H1 (cell line): ENCODE data around the gene RORB. TPM values are rescaled to one million over a fixed set of nuclear protein-coding genes. Genes with fewer than 3 reads are reported as not detected.

Experiments used
- CBX5 ChIP-seq: fragments of 300-800, 300-1000 bp; sonication (generic); IDR thresholded peaks from 2 replicates; pipeline ENCODE4 v1.7.1; 2016; ENCODE audit warnings: antibody characterized with exemption, low read length, low read depth
- CBX8 ChIP-seq: fragments of 300-800, 300-1000 bp; sonication (generic); IDR thresholded peaks from 2 replicates; pipeline ENCODE4 v1.7.1; 2016; ENCODE audit warnings: low read depth, low read length, borderline replicate concordance
- KDM5A ChIP-seq: fragments of 200-600 bp; IDR thresholded peaks from 2 replicates; pipeline ENCODE4 v1.7.1; 2012; ENCODE audit warnings: mild to moderate bottlenecking, low read length, inconsistent platforms, mixed read lengths
- PHF8 ChIP-seq: fragments of 200-600 bp; sonication (generic); conservative IDR thresholded peaks from 2 replicates; pipeline ENCODE4 v1.7.1; 2012; ENCODE audit warnings: low read depth, mild to moderate bottlenecking, inconsistent platforms, low read length, moderate library complexity
- RXRA ChIP-seq: IDR thresholded peaks from 2 replicates; pipeline ENCODE4 v1.6.1; 2011; ENCODE audit warnings: low read depth, mild to moderate bottlenecking, low read length, moderate library complexity; ENCODE audit not compliant: insufficient read depth
- SAP30 ChIP-seq: fragments of 300-600 bp; sonication (generic); IDR thresholded peaks from 2 replicates; pipeline ENCODE4 v1.7.1; 2012; ENCODE audit warnings: low read length, moderate library complexity, mild to moderate bottlenecking, inconsistent platforms; ENCODE audit not compliant: insufficient read depth, insufficient replicate concordance
- SIX5 ChIP-seq: IDR thresholded peaks from 2 replicates; pipeline ENCODE4 v1.6.1; 2011; ENCODE audit warnings: mild to moderate bottlenecking, low read depth, low read length
- YY1 ChIP-seq: IDR thresholded peaks from 2 replicates; pipeline ENCODE4 v1.6.1; 2011; ENCODE audit warnings: low read depth, mild to moderate bottlenecking, low read length
- polyA plus RNA-seq, 7 experiments: library from polyadenylated mRNA; depleted of rRNA in 3 of 7; stranded (reverse) in 5 of 7; unstranded in 2 of 7; fragments of >200 nt in 5 of 7; fragments of 200-250 nt in 2 of 7; gene quantifications; 1 replicate in 5 of 7; 2 replicates in 1 of 7; 4 replicates in 1 of 7; pipeline versions ENCODE4 v1.2.1 to v1.2.3, GENCODE V29; 2011 to 2013; ENCODE audit warnings: missing spikeins in 2 of 7, mixed read lengths in 2 of 7
- total RNA-seq: library from RNA; stranded (reverse); fragmentation: NEBNext Ultra II Directional; extraction: Animal tissue kit (Norgen Biotek cat#: 25700); gene quantifications from 2 replicates; pipeline ENCODE4 v1.2.1, GENCODE V29; 2021
- TF ChIP-seq, protein P1 (sequence below): fragments of 300-600 bp; sonication (generic); IDR thresholded peaks from 2 replicates; pipeline ENCODE4 v1.7.1; 2012; ENCODE audit warnings: low read length, moderate library complexity, mild to moderate bottlenecking, inconsistent platforms; ENCODE audit not compliant: insufficient replicate concordance

Gene RORB
- total and polyA plus RNA-seq, 2 of the 8 experiments (the other 6 are each of a cell fraction or from before 2014, with no cell fraction given), result 2.3 to 7.1 TPM

DNA sequence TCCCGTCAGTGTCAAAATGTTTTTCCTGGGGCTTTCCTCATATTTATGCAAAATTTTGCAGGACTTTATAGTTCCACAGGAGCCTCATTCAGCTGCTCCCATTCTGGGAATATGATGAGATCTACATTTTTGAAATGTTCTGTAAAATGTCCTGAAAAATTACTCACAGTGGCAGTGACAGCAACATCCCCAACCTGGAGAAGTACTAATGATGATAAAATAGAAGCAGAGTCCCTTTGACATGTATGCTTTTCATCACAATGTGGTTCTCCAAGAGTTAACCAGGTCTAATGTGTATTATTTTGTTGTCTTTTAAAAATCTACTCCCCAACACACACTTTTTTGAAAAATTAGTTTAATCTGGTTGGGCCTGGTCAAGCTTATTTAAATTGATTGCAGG lies 36.1 kb downstream of the RORB start (continued):
- TF ChIP-seq, protein P1, sequence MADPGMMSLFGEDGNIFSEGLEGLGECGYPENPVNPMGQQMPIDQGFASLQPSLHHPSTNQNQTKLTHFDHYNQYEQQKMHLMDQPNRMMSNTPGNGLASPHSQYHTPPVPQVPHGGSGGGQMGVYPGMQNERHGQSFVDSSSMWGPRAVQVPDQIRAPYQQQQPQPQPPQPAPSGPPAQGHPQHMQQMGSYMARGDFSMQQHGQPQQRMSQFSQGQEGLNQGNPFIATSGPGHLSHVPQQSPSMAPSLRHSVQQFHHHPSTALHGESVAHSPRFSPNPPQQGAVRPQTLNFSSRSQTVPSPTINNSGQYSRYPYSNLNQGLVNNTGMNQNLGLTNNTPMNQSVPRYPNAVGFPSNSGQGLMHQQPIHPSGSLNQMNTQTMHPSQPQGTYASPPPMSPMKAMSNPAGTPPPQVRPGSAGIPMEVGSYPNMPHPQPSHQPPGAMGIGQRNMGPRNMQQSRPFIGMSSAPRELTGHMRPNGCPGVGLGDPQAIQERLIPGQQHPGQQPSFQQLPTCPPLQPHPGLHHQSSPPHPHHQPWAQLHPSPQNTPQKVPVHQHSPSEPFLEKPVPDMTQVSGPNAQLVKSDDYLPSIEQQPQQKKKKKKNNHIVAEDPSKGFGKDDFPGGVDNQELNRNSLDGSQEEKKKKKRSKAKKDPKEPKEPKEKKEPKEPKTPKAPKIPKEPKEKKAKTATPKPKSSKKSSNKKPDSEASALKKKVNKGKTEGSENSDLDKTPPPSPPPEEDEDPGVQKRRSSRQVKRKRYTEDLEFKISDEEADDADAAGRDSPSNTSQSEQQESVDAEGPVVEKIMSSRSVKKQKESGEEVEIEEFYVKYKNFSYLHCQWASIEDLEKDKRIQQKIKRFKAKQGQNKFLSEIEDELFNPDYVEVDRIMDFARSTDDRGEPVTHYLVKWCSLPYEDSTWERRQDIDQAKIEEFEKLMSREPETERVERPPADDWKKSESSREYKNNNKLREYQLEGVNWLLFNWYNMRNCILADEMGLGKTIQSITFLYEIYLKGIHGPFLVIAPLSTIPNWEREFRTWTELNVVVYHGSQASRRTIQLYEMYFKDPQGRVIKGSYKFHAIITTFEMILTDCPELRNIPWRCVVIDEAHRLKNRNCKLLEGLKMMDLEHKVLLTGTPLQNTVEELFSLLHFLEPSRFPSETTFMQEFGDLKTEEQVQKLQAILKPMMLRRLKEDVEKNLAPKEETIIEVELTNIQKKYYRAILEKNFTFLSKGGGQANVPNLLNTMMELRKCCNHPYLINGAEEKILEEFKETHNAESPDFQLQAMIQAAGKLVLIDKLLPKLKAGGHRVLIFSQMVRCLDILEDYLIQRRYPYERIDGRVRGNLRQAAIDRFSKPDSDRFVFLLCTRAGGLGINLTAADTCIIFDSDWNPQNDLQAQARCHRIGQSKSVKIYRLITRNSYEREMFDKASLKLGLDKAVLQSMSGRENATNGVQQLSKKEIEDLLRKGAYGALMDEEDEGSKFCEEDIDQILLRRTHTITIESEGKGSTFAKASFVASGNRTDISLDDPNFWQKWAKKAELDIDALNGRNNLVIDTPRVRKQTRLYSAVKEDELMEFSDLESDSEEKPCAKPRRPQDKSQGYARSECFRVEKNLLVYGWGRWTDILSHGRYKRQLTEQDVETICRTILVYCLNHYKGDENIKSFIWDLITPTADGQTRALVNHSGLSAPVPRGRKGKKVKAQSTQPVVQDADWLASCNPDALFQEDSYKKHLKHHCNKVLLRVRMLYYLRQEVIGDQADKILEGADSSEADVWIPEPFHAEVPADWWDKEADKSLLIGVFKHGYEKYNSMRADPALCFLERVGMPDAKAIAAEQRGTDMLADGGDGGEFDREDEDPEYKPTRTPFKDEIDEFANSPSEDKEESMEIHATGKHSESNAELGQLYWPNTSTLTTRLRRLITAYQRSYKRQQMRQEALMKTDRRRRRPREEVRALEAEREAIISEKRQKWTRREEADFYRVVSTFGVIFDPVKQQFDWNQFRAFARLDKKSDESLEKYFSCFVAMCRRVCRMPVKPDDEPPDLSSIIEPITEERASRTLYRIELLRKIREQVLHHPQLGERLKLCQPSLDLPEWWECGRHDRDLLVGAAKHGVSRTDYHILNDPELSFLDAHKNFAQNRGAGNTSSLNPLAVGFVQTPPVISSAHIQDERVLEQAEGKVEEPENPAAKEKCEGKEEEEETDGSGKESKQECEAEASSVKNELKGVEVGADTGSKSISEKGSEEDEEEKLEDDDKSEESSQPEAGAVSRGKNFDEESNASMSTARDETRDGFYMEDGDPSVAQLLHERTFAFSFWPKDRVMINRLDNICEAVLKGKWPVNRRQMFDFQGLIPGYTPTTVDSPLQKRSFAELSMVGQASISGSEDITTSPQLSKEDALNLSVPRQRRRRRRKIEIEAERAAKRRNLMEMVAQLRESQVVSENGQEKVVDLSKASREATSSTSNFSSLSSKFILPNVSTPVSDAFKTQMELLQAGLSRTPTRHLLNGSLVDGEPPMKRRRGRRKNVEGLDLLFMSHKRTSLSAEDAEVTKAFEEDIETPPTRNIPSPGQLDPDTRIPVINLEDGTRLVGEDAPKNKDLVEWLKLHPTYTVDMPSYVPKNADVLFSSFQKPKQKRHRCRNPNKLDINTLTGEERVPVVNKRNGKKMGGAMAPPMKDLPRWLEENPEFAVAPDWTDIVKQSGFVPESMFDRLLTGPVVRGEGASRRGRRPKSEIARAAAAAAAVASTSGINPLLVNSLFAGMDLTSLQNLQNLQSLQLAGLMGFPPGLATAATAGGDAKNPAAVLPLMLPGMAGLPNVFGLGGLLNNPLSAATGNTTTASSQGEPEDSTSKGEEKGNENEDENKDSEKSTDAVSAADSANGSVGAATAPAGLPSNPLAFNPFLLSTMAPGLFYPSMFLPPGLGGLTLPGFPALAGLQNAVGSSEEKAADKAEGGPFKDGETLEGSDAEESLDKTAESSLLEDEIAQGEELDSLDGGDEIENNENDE, result no peak
- no peak for TF ChIP-seq CBX5
- TF ChIP-seq YY1, result no peak
- TF ChIP-seq KDM5A, result no peak
- no peak for TF ChIP-seq SAP30
- TF ChIP-seq PHF8, result no peak
- TF ChIP-seq RXRA, result no peak
- no peak for TF ChIP-seq CBX8
- no peak for TF ChIP-seq SIX5
